Measurements from ENCODE around the gene MINDY4. TPM values are rescaled to one million over a fixed set of nuclear protein-coding genes. Genes with fewer than 3 reads are reported as not detected.

Gene MINDY4
- total and polyA plus RNA-seq, 2 of the 13 experiments (the other 11 are each of a cell fraction or from before 2014, with no cell fraction given) = not detected

- no peak for TF ChIP-seq HNF1A (IDR thresholded peaks at IDR 0.05; ENCODE audit: low read depth)
- TF ChIP-seq HNF1A (CRISPR knock-in tag; IDR thresholded peaks at IDR 0.05; ENCODE audit: borderline replicate concordance) = no peak
- no TSS peak for BruUV-seq (replicated peaks)
- Histone ChIP-seq H3K36me3 (replicated peaks in 1 of 2; ENCODE audit: control insufficient read depth in 1 of 2, insufficient read depth in 2 of 2, low read length in 2 of 2) (no peaks in the 10 kb centered on the region), H3K4me1 (ENCODE audit: insufficient read depth, low read length) (no peaks in the 10 kb centered on the region), H3K27me3 (ENCODE audit: control insufficient read depth in 1 of 2, insufficient read depth in 2 of 2, low read length in 2 of 2) (peaks cover 0 to 12% of the 10 kb centered on the region in 2 experiments; a peak in 1 of 5 replicates), H3K4me3 (replicated peaks in 1 of 3; ENCODE audit: insufficient read depth in 1 of 3, low read depth in 2 of 3, low read length in 3 of 3) (no peak overlapping the region), H2AFZ (ENCODE audit: low read length) (no peak overlapping the region), H3K9ac (ENCODE audit: insufficient read depth, low read depth, low read length) (no peak overlapping the region), H3K9me3 (ENCODE audit: low read length) (no peaks in the 10 kb centered on the region), H3K79me2 (ENCODE audit: insufficient read depth, low read length) (no peaks in the 10 kb centered on the region), H3K27ac (ENCODE audit: extremely low read length, insufficient read depth, low read length) (no peak overlapping the region), H3K4me2 (ENCODE audit: low read depth, low read length) (no peak overlapping the region), H4K20me1 (ENCODE audit: insufficient read depth, low read length) (no peaks in the 10 kb centered on the region)
- WGBS (ENCODE audit: low lambda C conversion rate) = 32% methylated on average over 7 of the region's 7 CpGs
- ChIA-PET POLR2A (no interaction called here), CTCF (ENCODE audit: low intra/inter-chr PET ratio, low total read pairs) (no interaction called here)
- in situ Hi-C loops (cut with HindIII; ENCODE audit: extremely low pct_ligation_motif_present, low pct_unique_long_range_greater_than_20kb) (no loop called here), intact Hi-C loops (cut with micrococcal nuclease; ENCODE audit: unreplicated experiment) (no loop called here)
- FAIRE-seq (no peak), DNase-seq (ENCODE audit: low spot score) (no peak), ATAC-seq (no peak)
Observed at GRCh38 chr7:30886608-30887011, 115.4 kb downstream of the MINDY4 start.

GRCh38 chr7:30887464-30887872 lies 116.3 kb downstream of the MINDY4 start:
- in situ Hi-C loops (cut with HindIII; ENCODE audit: extremely low pct_ligation_motif_present, low pct_unique_long_range_greater_than_20kb) = no loop called here
- no peak overlapping the region for H3K9ac ChIP-seq (ENCODE audit: insufficient read depth, low read depth, low read length)
- FAIRE-seq (no peak), DNase-seq (ENCODE audit: low spot score) (no peak), ATAC-seq (no peak)
- ChIA-PET CTCF (ENCODE audit: low intra/inter-chr PET ratio, low total read pairs) (no interaction called here), POLR2A (no interaction called here)
- no peaks in the 10 kb centered on the region for H4K20me1 ChIP-seq (ENCODE audit: insufficient read depth, low read length)
- H3K36me3 ChIP-seq (replicated peaks in 1 of 2; ENCODE audit: control insufficient read depth in 1 of 2, insufficient read depth in 2 of 2, low read length in 2 of 2) = no peaks in the 10 kb centered on the region
- no peak overlapping the region for H2AFZ ChIP-seq (ENCODE audit: low read length)
- H3K27me3 ChIP-seq (ENCODE audit: control insufficient read depth in 1 of 2, insufficient read depth in 2 of 2, low read length in 2 of 2) = peaks cover 0 to 10% of the 10 kb centered on the region in 2 experiments; a peak in 2 of 5 replicates
- no peaks in the 10 kb centered on the region for H3K79me2 ChIP-seq (ENCODE audit: insufficient read depth, low read length)
- H3K4me3 ChIP-seq (replicated peaks in 1 of 3; ENCODE audit: insufficient read depth in 1 of 3, low read depth in 2 of 3, low read length in 3 of 3) = no peak overlapping the region
- no peak overlapping the region for H3K4me2 ChIP-seq (ENCODE audit: low read depth, low read length)
- H3K9me3 ChIP-seq (ENCODE audit: low read length) = no peaks in the 10 kb centered on the region
- no peak overlapping the region for H3K27ac ChIP-seq (ENCODE audit: extremely low read length, insufficient read depth, low read length)
- BruUV-seq (replicated peaks) = no TSS peak
- intact Hi-C loops (cut with micrococcal nuclease; ENCODE audit: unreplicated experiment) = no loop called here
- WGBS (ENCODE audit: low lambda C conversion rate) = 14% methylated on average over 1 of the region's 10 CpGs
- H3K4me1 ChIP-seq (ENCODE audit: insufficient read depth, low read length) = no peaks in the 10 kb centered on the region
- TF ChIP-seq NR2F1 (CRISPR knock-in tag; IDR thresholded peaks at IDR 0.05) (no peak), AGO1 (IDR thresholded peaks at IDR 0.05; ENCODE audit: low read depth, low read length, poor library complexity, severe bottlenecking) (no peak), TEF (CRISPR knock-in tag; IDR thresholded peaks at IDR 0.05) (no peak), ZNF780A (CRISPR knock-in tag; IDR thresholded peaks at IDR 0.05) (no peak), FOXA1 (IDR thresholded peaks at IDR 0.05) (no peak), FOXA1 (CRISPR knock-in tag; IDR thresholded peaks at IDR 0.05) (no peak), PRDM4 (CRISPR knock-in tag; IDR thresholded peaks at IDR 0.05; ENCODE audit: borderline replicate concordance) (no peak)

All from HepG2 (cell line).